ENCODE data around the gene OPCML.

GRCh38 chr11:133563505-133564025, 31.3 kb upstream of the OPCML start:
- TF ChIP-seq CTCF (IDR thresholded peaks at IDR 0.05) = no peak
- no peak for TF ChIP-seq POLR2AphosphoS5 (IDR thresholded peaks at IDR 0.05)

All from transverse colon (tissue), 4 donors.